K562 (cell line): ENCODE data around the gene NABP2. TPM values are rescaled to one million over a fixed set of nuclear protein-coding genes. Genes with fewer than 3 reads are reported as not detected.

Experiments used
- BRD9 ChIP-seq: fragments of 450-650 bp; IDR thresholded peaks from 2 replicates; pipeline ENCODE4 v1.6.1; 2018; ENCODE audit warnings: low read depth; ENCODE audit not compliant: partially characterized antibody
- HNRNPLL ChIP-seq: fragments of 200-400 bp; formaldehyde crosslinking; IDR thresholded peaks from 2 replicates; pipeline ENCODE4 v1.6.1; 2017; ENCODE audit warnings: low read length, low read depth, mild to moderate bottlenecking; ENCODE audit not compliant: poor library complexity, severe bottlenecking
- IFI16 ChIP-seq: fragments of 250-450 bp; sonication (Bioruptor Pico); IDR thresholded peaks from 2 replicates; pipeline ENCODE4 v2.1.2; 2022; ENCODE audit warnings: mild to moderate bottlenecking, inconsistent platforms
- KLF1 ChIP-seq: fragments of 450-650 bp; IDR thresholded peaks from 2 replicates; pipeline ENCODE4 v1.6.1; 2016; ENCODE audit warnings: missing genetic modification characterization, missing compliant biosample characterization
- MAZ ChIP-seq, 2 experiments: fragments of 450-650 bp in 1 of 2; sonication (generic) in 1 of 2; formaldehyde crosslinking; IDR thresholded peaks in 1 of 2; conservative IDR thresholded peaks in 1 of 2; 2 replicates each; pipeline versions ENCODE4 v1.4.0 to v1.5.0; 2020; ENCODE audit warnings: mild to moderate bottlenecking in 1 of 2, missing genetic modification reagents in 1 of 2
- MCM5 ChIP-seq: fragments of 450-650 bp; IDR thresholded peaks from 2 replicates; pipeline ENCODE4 v1.6.1; 2016; ENCODE audit warnings: low read depth
- MIER1 ChIP-seq: fragments of 450-650 bp; IDR thresholded peaks from 2 replicates; pipeline ENCODE4 v1.6.1; 2016; ENCODE audit warnings: antibody characterized with exemption, mild to moderate bottlenecking, low read depth
- PCBP2 ChIP-seq: fragments of 200-400 bp; formaldehyde crosslinking; IDR thresholded peaks from 2 replicates; pipeline ENCODE4 v1.6.1; 2018; ENCODE audit warnings: low read length, low read depth, mild to moderate bottlenecking, moderate library complexity; ENCODE audit not compliant: poor library complexity, severe bottlenecking
- PHB2 ChIP-seq: fragments of 450-650 bp; IDR thresholded peaks from 2 replicates; pipeline ENCODE4 v1.6.1; 2017; ENCODE audit warnings: low read depth
- PHTF2 ChIP-seq: fragments of 250-450 bp; sonication (Bioruptor Pico); IDR thresholded peaks from 2 replicates; pipeline ENCODE4 v1.5.0; 2021; ENCODE audit warnings: mild to moderate bottlenecking
- RBM17 ChIP-seq: fragments of 200-400 bp; formaldehyde crosslinking; IDR thresholded peaks from 2 replicates; pipeline ENCODE4 v1.6.1; 2017; ENCODE audit warnings: low read depth, mild to moderate bottlenecking, low read length, borderline replicate concordance
- SMARCB1 ChIP-seq: IDR thresholded peaks from 2 replicates; pipeline ENCODE4 v1.6.1; 2011; ENCODE audit warnings: improper control_type of control experiment, low read depth; ENCODE audit not compliant: insufficient read length
- TBL1XR1 ChIP-seq, 2 experiments: IDR thresholded peaks; 2 replicates each; pipeline ENCODE4 v1.6.1; 2012; ENCODE audit warnings: improper control_type of control experiment in 2 of 2, low read length in 2 of 2, mild to moderate bottlenecking in 1 of 2
- TCF3 ChIP-seq: sonication (generic); formaldehyde crosslinking; IDR thresholded peaks from 2 replicates; pipeline ENCODE4 v1.4.0; 2020; ENCODE audit warnings: mild to moderate bottlenecking, missing genetic modification reagents
- TOE1 ChIP-seq, 2 experiments: fragments of 450-650 bp in 1 of 2; sonication (generic) in 1 of 2; formaldehyde crosslinking in 1 of 2; IDR thresholded peaks; 2 replicates each; pipeline versions ENCODE4 v1.7.1 to v1.8.0; 2016 to 2022; ENCODE audit warnings: borderline replicate concordance in 2 of 2, mild to moderate bottlenecking in 2 of 2, antibody characterized with exemption in 1 of 2, inconsistent platforms in 1 of 2, low read depth in 1 of 2, missing genetic modification reagents in 1 of 2, moderate library complexity in 1 of 2
- XRCC4 ChIP-seq: IDR thresholded peaks from one replicate; pipeline ENCODE4 v1.6.1; 2011; ENCODE audit not compliant: insufficient read depth, insufficient read length; ENCODE audit errors: extremely low read depth
- ZNF121 ChIP-seq: sonication (generic); formaldehyde crosslinking; conservative IDR thresholded peaks from 2 replicates; pipeline ENCODE4 v1.8.0; 2022; ENCODE audit warnings: missing genetic modification reagents
- ZNF134 ChIP-seq: fragments of 250-450 bp; sonication (Bioruptor Pico); conservative IDR thresholded peaks from 2 replicates; pipeline ENCODE4 v1.4.0; 2020
- ZNF778 ChIP-seq: fragments of 450-650 bp; formaldehyde crosslinking; IDR thresholded peaks from 2 replicates; pipeline ENCODE4 v1.4.0; 2020; ENCODE audit warnings: mild to moderate bottlenecking, moderate library complexity
- ZNF830 ChIP-seq: fragments of 250-450 bp; sonication (Bioruptor Pico); IDR thresholded peaks from 2 replicates; pipeline ENCODE4 v1.5.0; 2021; ENCODE audit warnings: mild to moderate bottlenecking
- polyA plus RNA-seq, 8 experiments: library from polyadenylated mRNA; depleted of rRNA in 4 of 8; stranded (reverse) in 5 of 8; unstranded in 3 of 8; fragments of >200 nt; fragmentation: Nextera tagmentation in 2 of 8; fragmentation: Illumina TruSeq in 1 of 8; extraction: Ambion mirVana in 2 of 8; extraction: Trizol in 1 of 8; gene quantifications; 2 replicates each; pipeline versions ENCODE4 v1.2.1 to v1.2.3, GENCODE V29; 2011 to 2014; ENCODE audit warnings: inconsistent platforms in 1 of 8, missing spikeins in 1 of 8
- total RNA-seq, 7 experiments: library from RNA; depleted of rRNA in 6 of 7; stranded (reverse); fragments of >200 nt in 6 of 7; fragmentation: Illumina TruSeq in 2 of 7; extraction: Trizol in 2 of 7; gene quantifications; 2 replicates each; pipeline versions ENCODE4 v1.2.1 to v1.2.3, GENCODE V29; 2011 to 2021; ENCODE audit warnings: low replicate concordance in 1 of 7
- TF ChIP-seq, protein P1 (sequence below): IDR thresholded peaks from 2 replicates; pipeline ENCODE4 v1.6.1; 2012; ENCODE audit warnings: low read depth, low read length, improper control_type of control experiment, borderline replicate concordance
- TF ChIP-seq, protein P2 (sequence below): IDR thresholded peaks from 2 replicates; pipeline ENCODE4 v1.6.1; 2014; ENCODE audit warnings: antibody characterized with exemption

NABP2 gene
- total and polyA plus RNA-seq, 9 of the 15 experiments (the other 6 are each of a cell fraction or from before 2014, with no cell fraction given) = 11.3 to 60.6 (median 43.5) TPM

DNA sequence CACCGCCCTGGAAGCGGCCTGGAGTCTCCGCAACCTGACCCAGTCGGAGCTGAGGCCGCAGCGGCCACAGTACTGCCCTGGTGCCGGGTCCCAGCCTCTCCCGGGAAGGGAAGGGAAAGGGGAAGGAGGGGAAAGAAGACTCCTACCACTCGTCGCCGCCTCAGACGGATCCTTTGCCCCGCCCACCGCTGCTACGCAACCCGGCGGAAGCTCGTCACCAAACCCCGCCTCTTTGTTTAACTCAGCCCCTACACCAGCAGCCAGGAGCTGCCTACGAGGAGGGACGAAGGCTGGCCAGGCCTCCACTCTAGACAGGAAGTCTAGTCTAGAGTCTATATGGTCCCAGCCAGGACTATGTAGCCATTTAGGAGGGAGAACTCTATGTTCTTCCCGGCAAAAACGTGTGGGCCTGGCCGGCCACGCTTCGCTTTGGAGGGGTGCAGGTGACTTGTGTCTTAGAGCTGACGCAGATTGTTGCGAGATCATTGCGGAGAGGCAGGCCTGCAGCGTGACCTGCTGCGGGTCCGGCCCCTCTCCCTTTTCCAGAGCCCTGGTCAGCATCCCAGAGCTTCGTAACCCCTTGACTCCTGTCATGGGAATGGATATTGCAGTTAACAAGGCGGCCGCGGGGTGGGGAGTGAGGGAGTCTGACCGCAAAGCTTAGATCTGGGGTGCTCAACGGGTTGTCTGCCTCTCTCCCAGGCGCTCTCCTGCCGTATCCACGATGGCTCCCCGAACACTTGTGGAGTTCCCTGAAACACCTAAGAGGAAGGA, 2.2 kb upstream of the NABP2 start, which contains the start of gene RNF41 (continued):
- TF ChIP-seq MCM5 (no peak), ZNF121 (no peak), ZNF134 (no peak), SMARCB1 (no peak), MAZ (CRISPR knock-in tag; conservative IDR thresholded peaks at IDR 0.05 in 1 of 2, IDR thresholded peaks at IDR 0.05 in 1 of 2) (peak in 1 of 2 experiments; percentile 55; a peak in 1 of 4 replicates), PCBP2 (no peak), TOE1 (IDR thresholded peaks at IDR 0.05; ENCODE audit: borderline replicate concordance) (no peak), TOE1 (CRISPR knock-in tag; IDR thresholded peaks at IDR 0.05; ENCODE audit: borderline replicate concordance, low read depth) (no peak), KLF1 (tag) (no peak), XRCC4 (no peak), TCF3 (no peak), HNRNPLL (no peak), MIER1 (no peak), BRD9 (no peak), RBM17 (no peak), IFI16 (CRISPR knock-in tag) (no peak), PHB2 (0 out of 2 replicates have a peak, but pooled peaks have one; percentile 16), ZNF778 (no peak), PHTF2 (no peak), ZNF830 (CRISPR knock-in tag) (0 out of 2 replicates have a peak, but pooled peaks have one; percentile 15), TBL1XR1 (IDR thresholded peaks at IDR 0.05; ENCODE audit: low read length in 2 of 2) (no peak)
- TF ChIP-seq, protein P1, sequence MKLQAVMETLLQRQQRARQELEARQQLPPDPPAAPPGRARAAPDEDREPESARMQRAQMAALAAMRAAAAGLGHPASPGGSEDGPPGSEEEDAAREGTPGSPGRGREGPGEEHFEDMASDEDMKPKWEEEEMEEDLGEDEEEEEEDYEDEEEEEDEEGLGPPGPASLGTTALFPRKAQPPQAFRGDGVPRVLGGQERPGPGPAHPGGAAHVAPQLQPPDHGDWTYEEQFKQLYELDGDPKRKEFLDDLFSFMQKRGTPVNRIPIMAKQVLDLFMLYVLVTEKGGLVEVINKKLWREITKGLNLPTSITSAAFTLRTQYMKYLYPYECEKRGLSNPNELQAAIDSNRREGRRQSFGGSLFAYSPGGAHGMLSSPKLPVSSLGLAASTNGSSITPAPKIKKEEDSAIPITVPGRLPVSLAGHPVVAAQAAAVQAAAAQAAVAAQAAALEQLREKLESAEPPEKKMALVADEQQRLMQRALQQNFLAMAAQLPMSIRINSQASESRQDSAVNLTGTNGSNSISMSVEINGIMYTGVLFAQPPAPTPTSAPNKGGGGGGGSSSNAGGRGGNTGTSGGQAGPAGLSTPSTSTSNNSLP = no peak
- TF ChIP-seq, protein P2, sequence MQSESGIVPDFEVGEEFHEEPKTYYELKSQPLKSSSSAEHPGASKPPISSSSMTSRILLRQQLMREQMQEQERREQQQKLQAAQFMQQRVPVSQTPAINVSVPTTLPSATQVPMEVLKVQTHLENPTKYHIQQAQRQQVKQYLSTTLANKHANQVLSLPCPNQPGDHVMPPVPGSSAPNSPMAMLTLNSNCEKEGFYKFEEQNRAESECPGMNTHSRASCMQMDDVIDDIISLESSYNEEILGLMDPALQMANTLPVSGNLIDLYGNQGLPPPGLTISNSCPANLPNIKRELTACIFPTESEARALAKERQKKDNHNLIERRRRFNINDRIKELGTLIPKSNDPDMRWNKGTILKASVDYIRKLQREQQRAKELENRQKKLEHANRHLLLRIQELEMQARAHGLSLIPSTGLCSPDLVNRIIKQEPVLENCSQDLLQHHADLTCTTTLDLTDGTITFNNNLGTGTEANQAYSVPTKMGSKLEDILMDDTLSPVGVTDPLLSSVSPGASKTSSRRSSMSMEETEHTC = peak; percentile 55; the same call in 1 of the 2 replicates
